GM18907 (cell line): ENCODE measurements around the gene SPDEF.

Experiments used
- ATAC-seq: cut with Tn5 transposase; IDR thresholded peaks from one replicate; pipeline ENCODE4 v1.9.1; 2021; ENCODE audit warnings: mild to moderate bottlenecking, moderate library complexity; ENCODE audit not compliant: unreplicated experiment

SPDEF gene

DNA sequence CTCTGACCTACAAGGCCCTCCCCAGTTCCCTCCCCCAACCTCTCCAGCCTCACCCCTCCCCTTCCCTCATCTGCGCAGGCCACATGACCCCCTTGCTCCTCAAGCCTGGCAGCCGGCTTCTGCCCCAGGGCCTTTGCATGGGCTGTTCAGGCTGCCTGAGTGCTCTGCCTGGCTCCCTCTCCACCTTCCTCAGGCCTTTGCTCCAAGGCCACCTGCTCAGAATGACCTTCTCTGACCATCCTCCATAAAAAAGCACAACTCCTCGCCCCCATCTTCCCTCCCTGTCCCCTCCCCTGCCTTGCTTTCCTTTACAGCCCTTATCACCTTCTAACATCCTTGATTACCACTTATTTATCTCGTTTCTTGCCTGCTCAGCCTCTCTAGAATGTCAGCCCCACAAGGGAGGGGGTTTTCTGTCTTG, 38.7 kb downstream of the SPDEF start:
- ATAC-seq: no peak

DNA sequence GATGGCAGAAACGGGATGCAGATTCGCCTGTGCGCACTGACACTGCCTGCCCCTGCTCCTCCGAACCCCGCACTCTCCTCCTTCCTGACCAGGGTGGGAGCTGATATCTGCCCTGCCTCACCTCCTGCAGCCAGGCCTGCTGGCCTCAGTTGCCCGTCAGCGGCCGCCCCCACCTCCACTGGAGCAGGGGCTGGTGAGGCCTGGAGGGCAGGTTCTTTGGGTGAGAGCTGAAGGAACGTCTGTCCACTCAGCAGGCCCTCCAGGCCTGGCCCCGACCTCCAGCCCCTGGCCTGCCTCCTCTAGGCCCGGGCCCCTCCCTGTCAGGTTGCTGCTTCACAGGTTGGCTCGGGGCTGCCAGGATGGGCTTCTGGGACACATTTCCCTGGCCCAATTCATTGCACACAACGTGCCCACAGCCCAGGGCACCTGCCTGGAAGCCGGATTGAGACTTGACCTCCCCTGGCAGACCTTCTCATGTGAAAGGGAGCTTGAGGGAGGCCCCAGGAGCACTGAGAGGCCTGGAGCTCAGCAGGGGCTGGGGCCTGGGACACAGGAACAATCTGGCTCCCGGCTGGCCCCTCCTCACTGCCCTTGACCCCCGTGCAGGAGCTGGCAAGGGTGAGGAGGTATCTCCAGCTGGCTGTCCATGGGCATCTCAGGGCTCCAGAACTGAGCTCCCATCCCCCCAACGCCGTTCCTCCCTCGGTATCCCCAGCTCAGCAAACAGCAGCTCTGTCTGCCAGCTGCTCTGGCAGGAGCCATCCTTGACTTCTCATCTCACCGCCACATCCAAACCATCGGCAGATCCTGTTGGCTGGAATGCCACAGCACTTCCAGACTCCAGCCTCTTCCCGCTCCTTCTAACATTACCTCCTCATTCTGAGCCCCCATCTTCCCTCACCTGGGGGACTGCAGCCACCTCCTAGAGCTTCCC, 39.5 kb downstream of the SPDEF start:
- no peak for ATAC-seq

DNA sequence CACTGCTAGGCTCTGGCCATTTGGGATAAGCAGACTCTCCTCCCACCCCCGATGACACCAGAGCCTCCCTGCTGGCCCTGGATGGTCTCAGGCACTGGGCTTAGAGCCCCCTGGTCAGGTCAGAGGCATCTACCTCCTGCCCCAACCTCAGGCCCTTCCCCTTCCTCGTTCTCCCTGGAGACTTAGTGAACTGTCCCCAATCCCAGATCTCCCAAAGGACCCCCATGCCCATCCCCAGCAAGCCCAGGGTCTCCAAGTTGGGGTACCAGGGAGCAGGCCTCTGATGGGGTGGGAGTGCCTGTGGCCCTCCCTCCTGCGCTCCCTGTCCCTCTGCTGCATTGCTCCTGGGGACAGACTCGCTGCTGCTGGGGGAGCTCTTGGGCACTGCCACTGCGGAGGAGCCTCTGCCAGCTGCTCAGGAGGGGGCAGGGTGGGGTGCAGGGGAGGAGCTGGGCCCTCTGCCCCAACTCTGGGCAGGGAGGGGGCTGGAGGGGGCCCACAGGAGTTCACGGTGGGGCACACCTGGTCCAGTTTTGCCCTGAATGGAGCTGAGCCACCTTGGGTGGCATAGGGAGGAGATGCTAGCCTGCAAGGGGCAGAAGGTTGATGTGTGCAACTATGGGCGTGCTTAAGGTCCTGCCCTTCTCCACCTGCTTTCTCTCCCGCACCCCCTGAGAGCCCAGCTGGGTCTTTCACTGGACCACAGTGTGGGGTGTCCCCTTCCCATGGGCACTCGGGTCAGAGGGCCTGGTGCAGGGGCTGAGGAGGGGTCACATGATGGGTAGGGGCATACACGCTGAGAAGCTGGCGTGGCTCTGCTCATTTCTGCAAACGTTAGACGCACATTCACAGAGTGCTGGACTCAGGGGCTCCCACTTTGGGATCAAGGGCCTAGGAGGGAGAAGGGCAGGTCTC, 40.4 kb downstream of the SPDEF start:
- ATAC-seq: no peak

DNA sequence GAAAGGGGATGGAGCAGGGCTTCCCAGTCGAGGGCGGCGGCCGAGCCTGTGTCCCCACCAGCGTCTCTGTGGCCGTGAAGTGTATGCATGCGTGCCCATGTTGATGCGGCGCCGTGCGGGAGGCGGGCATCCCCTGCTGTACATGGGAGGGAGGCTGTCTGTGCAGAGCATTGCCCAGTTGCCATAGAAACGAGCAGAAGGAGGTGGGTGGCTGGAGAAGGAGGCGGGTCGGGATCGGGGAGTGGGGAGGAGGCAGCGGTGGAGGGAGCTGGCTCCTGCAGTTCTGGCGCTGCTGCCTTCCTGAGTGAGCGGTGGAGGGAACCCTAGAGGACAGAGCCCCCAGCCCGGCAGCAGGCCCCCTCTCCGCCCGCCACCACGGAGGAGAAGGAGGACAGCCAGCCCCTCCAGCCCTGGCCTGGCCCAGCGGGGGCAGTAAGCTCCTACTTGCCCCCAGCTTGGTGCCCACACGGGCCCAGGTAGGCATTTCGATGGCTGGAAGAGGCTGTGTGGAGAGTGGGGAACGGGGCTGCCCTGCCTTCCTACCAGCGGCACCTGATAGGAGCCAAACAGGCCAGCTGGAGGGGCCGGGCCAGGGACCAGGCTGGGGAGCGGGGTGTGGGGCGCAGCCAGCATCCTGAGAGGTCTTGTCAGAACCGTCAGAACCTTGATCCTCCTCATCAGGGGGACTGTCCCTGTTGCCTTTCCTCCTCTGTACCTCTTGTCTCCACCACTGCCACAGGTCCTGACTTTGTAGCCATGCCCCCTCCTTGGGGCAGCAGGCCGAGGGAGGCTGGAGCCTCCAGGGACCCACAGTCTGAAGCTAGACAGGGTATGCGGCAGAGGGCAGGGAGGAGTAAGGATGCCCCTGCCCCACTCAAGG, 41.3 kb downstream of the SPDEF start:
- no peak for ATAC-seq

DNA sequence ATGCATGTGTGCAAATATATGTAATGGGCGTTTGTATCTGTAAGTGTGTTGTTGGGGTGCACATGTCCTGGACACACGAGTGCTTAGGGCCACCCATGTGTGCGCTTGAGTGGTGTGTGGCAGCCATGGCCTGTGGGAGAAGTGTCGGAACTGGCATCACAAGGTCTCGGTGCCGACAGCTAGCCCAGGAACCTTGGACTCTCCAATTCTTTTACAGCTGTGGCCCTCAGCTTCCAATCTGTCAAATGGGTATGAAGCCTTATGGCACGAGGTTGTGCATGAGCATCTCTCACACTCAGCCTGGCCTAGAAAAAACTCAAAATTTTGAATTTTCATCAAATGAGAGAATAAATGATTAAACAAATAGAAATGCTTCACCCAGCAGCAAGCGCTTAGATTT, 42.0 kb downstream of the SPDEF start:
- no peak for ATAC-seq

DNA sequence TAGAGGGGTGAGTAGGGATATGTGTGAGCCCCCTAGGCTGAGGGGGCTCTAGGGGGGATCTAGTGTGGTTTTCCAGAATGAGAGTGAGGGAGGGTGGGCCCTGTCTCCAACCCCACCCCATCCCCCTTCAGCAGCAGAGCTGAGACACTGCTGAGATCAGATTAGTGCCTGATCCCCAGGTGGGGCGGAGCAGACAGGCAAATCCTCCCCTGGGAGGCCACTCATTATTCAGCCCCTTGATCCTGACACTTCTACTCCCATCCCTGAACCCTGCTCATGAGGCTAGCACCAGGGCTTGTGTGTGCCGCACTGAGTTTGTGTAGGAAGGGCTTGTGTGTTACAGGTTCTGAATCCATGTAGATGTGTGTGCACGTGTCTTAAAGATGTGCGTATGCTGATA, 42.5 kb downstream of the SPDEF start:
- no peak for ATAC-seq

DNA sequence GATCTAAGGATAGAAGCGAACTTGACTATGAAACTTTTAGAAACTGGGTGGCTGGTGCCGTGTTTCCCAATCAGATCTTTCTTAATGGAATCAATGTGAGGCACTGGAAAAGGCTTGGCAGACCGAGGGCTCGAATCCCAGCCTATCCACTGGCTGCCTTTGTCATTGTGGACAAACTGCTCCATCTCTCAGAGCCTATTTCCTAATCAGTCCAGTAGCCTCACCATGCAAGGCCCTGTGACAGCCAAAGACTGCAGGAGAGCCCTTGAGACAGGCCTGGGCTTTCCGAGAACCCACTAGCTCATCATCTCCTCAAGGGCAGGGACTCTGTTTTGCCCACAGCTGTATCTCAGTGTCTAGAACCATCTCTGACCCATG, 43.4 kb downstream of the SPDEF start:
- no peak for ATAC-seq

DNA sequence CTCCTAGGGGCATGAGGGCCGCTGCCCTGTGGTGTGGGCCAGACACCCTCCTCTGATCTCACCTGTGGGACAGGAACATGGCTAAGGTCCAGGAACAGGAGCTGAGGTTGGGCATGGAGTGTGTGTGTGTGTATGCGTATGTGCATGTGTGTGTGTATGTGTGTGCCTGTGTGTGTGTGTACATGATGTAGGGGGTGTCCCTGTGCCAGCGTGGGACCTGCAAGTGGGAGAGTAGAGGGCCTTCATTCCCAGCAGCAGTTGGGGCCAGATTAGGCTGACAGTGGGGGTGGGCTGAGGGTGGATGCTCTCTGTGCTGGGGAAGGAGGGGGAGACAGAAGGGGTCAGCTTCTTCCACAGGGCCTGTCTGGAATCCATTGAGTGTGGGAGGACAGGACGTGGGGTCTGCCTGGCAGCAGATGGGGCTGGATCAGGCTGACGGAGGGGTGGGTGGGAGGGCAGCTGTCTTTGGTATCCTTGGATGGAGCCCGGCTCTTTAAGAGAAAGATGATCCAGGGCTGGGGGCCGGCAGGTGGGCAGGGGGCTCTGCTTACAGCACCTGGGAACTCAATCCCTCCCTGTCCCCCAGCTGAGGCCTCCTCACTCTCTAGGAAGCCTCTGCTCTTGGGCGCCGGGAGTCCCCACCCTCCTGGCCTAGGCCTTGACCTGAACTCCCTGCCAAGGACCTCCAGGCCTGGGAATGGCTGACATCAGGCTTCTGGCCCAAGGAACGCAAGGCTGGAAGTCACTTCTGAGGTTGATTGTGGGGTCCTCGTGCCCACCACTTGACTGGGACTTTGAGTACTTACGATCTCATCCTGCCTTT, 44.0 kb downstream of the SPDEF start:
- no peak for ATAC-seq

DNA sequence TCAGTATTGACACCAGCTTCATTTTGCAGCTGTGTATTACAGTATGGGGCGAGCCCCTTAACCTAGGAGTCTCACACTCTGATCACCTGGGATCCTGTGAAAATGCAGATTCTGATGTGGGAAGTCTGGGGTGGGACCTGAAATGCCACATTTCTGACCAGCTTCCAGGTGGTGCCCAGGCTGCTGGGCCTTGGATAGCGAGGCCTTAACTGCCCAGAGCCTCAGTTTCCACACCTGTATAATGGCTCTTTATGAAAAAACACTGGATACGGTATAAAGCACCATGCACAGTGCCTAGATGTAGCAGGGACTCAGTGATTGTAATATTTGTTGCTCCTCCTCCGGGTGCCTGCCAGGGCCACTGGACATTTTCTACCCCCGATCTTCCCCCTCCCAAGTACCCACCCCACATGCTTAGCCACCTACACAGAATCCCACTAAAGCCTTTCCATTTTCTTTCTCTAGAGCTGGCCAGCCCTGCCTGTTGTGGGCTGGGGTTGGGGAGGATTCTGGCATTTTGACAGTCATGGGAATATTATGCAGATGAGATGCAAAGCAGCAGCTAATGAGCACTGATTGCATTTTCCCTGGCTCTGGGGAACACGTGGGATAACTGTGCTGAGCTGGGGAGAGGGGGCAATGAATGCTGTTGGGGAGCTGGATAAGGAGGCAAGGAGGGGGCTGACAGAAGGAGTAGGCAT, 44.8 kb downstream of the SPDEF start:
- ATAC-seq: no peak

DNA sequence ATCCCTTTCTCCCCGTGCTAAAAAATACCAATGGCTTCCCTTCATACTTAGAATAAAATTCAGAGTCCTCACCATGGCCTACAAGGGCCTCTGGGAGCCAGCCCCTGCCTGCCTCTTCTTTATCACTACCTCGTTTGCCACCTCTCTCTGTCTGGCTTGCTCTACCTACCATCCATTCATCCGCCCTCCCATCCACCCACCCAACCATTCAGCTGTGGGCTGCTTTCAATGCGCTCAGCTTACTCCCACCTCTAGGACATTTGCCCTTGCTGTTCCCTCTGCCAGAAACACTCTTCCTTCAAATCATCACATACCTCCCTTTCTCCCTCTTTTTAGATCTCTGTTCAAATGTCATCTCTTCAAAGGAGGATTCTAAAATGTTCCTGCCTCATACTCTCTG, 45.8 kb downstream of the SPDEF start:
- ATAC-seq: no peak

DNA sequence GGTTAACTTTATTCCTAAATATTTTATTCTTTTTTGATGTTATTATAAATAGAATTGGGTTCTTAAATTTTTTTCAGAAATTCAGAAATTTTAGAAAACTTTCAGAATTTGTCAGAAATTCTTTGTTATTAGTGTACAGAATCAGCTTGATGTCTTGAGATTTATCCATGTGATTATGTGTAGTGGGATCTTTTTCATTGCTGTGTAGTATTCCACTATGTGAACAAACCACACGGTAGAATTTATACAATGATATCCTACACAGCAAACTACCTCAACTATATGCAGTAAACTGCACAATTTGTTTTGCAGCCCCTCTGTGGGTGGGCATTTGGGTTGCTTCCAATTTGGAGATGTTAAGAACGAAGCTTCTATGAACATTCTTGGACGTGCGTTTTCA, 46.3 kb downstream of the SPDEF start:
- no peak for ATAC-seq

DNA sequence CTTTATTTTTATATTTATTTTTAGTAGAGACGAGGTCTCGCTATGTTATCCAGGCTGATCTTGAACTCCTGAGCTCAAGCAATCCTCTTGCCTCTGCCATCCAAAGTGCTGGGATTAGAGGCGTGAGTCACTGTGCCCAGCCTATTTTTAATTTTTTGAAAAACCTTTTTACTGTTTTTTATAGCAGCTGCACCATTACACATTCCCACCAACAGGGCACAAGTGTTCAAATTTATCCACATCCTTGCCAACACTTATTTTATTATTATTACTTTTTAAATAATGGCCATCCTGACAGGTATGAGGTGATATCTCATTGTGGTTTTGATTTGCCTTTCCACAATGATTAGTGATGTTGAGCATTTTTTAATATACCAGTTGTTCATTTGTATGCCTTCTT, 47.7 kb downstream of the SPDEF start:
- ATAC-seq: no peak

DNA sequence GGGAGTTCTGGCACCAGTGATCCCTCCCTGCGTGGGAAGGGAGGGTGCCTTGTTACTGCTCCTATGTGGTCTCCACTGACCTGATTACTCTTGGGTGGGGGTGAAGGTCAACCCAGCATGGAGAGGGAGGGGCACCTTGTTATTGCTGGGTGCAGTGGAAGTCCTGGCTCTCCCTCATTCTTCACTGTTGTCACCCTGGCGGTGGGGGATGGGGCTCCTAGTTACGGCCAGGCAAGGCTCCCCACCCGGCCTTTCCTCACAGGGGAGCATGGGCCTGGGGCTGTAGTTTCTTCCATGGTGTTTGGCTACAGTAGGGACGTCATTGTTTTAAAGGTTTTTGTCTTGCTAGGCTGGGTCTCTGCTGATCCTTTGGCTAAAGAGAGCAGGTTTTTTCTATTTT, 49.4 kb downstream of the SPDEF start:
- no peak for ATAC-seq

DNA sequence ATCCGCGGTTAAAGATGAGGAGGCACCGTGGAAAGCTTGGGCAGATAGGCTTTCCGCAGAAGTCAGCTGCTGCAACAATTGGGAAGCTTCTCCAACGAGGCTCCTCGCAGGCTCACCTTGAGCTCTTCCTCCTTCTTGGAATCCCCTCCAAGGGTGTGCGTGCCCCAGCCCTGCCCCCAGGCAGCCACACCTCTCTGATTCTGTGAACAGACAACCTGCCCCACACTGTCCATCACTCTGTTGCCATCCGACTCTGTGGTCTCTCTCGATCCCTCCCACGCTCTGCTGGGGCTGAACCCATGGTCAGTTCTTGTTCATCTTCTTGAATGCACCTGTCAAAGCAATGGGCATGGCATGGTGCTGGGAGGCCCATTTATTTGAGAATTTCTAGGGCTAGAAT, 58.7 kb downstream of the SPDEF start:
- no peak for ATAC-seq

DNA sequence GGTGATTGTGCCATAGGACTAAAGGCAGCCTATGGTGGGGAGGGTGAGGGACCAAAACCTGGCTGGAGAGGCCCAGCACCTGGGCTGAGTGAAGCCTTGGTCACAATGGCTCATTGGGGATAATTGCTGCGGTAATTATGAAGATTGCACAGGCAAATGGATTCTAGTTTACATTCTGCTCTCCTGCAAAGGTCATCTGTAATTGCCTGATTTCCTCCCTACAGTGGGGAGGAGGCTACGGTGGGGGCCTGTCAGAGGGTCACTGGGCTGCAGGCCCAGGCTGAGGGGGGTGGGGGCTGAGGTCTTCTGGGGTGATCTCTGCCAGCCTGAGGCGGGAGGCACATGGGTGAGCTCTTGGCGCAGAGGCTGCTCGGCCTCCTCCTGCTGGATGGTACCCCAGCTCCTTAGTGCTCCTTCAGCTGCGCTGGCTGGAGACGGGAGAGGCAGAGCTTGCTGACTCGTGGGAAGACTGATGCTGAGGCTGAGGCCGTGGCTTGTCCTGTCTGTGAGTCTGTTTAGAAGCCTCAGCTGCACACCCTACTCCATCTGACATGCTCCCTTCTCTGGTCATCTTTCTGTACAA, 59.9 kb downstream of the SPDEF start:
- ATAC-seq: no peak

DNA sequence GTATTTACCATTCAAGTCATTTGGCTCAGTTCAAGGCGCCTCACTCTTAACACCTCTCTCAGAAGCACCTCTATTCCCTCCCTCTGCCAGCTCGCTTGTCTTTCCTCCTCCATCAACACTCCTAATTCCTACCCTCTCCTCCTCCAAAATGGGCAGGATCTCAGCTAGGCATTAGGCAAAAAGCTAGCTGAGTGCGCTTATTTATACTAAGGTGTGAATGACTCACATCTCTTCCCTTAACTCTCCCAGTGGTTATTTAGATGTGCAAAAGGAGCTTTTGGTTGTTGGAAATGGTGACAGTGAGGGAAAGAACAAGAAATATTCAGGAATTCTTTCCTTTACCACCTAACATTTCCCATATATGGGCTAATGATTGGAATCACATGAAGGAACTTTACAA, 61.2 kb downstream of the SPDEF start:
- ATAC-seq: no peak

DNA sequence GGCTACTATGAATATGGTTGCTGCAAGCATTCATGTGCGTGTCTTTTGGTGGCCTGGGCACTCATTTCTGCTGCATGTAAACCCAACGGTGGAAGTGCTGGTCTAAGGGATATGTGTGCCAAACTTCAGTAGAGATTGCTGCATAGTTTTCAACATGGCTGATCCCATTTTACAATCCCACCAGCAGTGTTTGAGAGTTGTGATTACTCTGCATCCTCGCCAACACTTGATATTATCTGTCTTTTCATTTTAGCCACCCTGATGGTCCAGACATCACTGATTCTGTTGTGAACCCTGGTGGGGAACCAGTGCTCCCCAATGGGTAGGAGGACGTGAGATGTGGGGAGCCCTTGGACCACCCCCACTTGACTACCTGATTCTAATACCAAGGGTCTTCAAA, 62.8 kb downstream of the SPDEF start:
- ATAC-seq: no peak

DNA sequence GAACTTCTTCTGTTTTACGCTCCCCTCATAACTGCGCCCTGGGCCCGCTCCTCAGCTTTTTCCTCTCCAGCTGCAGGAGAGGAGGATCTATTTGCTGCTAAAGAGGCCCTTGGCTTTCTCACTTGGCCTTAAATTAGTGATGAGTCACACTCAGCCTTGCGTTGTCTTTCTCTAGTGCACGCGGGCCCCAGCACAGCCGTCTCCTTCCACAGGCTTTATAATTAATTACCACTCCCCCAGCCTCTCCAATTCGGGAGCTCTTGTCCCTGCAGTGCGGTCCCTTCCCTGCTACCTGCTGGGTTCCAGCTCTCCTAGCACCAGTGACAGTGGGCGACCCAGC, 65.1 kb downstream of the SPDEF start:
- ATAC-seq: no peak

DNA sequence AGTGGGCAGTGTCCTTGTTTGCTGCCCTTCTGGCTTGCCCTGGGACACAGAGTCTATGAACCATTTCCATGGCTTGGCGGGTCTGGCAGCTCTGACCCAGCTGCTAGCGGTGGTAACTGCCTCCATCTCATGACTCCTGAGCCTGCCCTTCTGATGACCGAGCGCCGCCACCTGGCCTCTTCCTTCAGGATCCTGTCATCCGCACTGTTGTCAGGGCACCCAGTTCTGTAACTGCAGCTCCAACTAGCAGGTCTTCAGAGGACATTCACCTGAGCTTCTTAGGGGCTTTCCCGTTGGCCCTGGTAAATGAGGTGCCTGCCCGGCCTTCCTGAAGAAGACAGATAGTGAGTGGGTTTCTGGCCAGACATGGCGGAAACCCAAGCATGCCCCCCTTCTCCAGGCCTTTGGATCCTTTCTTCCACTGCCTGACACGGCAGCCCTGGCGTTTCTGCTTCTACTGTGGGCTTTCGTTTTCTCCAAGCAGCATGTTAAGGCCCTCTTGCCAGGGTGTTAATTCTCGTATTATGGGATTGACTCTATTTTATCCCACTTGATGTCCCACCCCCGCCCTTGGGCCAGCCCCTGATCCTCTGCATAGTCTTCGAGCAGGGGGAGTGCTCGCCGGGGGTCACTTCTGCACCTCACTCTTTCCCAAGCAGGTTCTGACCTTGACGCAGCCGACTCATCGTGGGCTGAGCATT, 65.6 kb downstream of the SPDEF start:
- no peak for ATAC-seq
